Tibial nerve (tissue), 4 donors: Measurements from ENCODE around the gene ZP1. TPM values are rescaled to one million over a fixed set of nuclear protein-coding genes. Genes with fewer than 3 reads are reported as not detected.

Experiments
- DNase-seq, 2 donors: peaks; one replicate each; pipeline ENCODE4 v3.0.0-alpha.2; 2019; ENCODE audit warnings: low spot score in 2 of 2
- H3K27ac ChIP-seq, 4 donors: fragments of 200-600 bp; sonication (generic) in 3 of 4; one replicate each; pipeline ENCODE4 v1.5.1; 2017 to 2019; ENCODE audit warnings: mild to moderate bottlenecking in 1 of 4
- H3K27me3 ChIP-seq, 2 donors: fragments of 200-600 bp; sonication (generic) in 1 of 2; one replicate each; pipeline versions ENCODE4 v1.5.1 to v1.6.0; 2017 to 2019
- H3K36me3 ChIP-seq, 3 donors: fragments of 200-600 bp; sonication (generic); one replicate each; pipeline ENCODE4 v1.5.1; 2018 to 2019
- H3K4me1 ChIP-seq, 4 donors: fragments of 200-600 bp; sonication (generic) in 3 of 4; one replicate each; pipeline ENCODE4 v1.5.1; 2017 to 2019
- H3K4me3 ChIP-seq, 4 donors: fragments of 200-600 bp; sonication (generic) in 3 of 4; one replicate each; pipeline ENCODE4 v1.5.1; 2017 to 2019; ENCODE audit warnings: mild to moderate bottlenecking in 1 of 4, moderate library complexity in 1 of 4
- H3K9me3 ChIP-seq, 4 donors: fragments of 200-600 bp; sonication (generic) in 3 of 4; one replicate each; pipeline ENCODE4 v1.5.1; 2017 to 2019
- CTCF ChIP-seq, 5 experiments: fragments of 200-600 bp in 3 of 5; fragments of 450-650 bp in 2 of 5; sonication (generic) in 3 of 5; IDR thresholded peaks; one replicate each; pipeline ENCODE4 v1.5.1; 2016 to 2019; ENCODE audit warnings: antibody characterized with exemption in 5 of 5, mild to moderate bottlenecking in 3 of 5, moderate library complexity in 2 of 5
- EP300 ChIP-seq, 2 donors: sonication (generic); formaldehyde crosslinking; IDR thresholded peaks; one replicate each; pipeline ENCODE4 v1.6.1; 2017; ENCODE audit warnings: antibody characterized with exemption in 2 of 2, mild to moderate bottlenecking in 1 of 2
- POLR2A ChIP-seq, 2 donors: fragments of 450-650 bp; IDR thresholded peaks; one replicate each; pipeline ENCODE4 v1.6.1; 2017; ENCODE audit warnings: antibody characterized with exemption in 2 of 2, mild to moderate bottlenecking in 2 of 2, moderate library complexity in 2 of 2
- WGBS, 2 donors: methylation state at CpG; one replicate each; pipeline ENCODE4 v1.1.5; 2018; 5-methylcytosine and 5-hydroxymethylcytosine counted together
- total RNA-seq, 4 donors: library from RNA; depleted of rRNA; stranded (reverse); fragments of >200 nt; gene quantifications; one replicate each; pipeline ENCODE4 v1.1.0, GENCODE V29; 2016

ZP1 gene
- total RNA-seq, 4 donors from 2014 or later = not detected

- WGBS, 2 donors = 62 to 70% methylated on average over 5 of the region's 5 CpGs
- H3K27me3 ChIP-seq = peaks cover 0 to 11% of the 10 kb centered on the region in 2 donors
- TF ChIP-seq EP300 (IDR thresholded peaks at IDR 0.05) = no peak
- TF ChIP-seq CTCF (IDR thresholded peaks at IDR 0.05) = no peak
- no peak for TF ChIP-seq POLR2A (IDR thresholded peaks at IDR 0.05)
These were observed 56.0 kb downstream of the ZP1 start for GRCh38 chr11:60923326-60923725.

GRCh38 chr11:60923800-60924109 lies 56.4 kb downstream of the ZP1 start:
- Histone ChIP-seq H3K4me3 (peak overlapping the region in 1 of 4 donors; percentile 59), H3K4me1 (peaks cover 0 to 43% (median 29%) of the 10 kb centered on the region in 4 donors), H3K27me3 (peaks cover 0 to 11% of the 10 kb centered on the region in 2 donors), H3K36me3 (peaks cover 0 to 51% (median 29%) of the 10 kb centered on the region in 3 donors), H3K27ac (peak overlapping the region in 1 of 4 donors; percentile 56), H3K9me3 (no peaks in the 10 kb centered on the region)
- no peak for TF ChIP-seq POLR2A (IDR thresholded peaks at IDR 0.05)
- no peak for TF ChIP-seq CTCF (IDR thresholded peaks at IDR 0.05)
- no peak for TF ChIP-seq EP300 (IDR thresholded peaks at IDR 0.05)
- WGBS, 2 donors = 27 to 45% methylated on average over 6 of the region's 6 CpGs
- no peak for DNase-seq

More at GRCh38 chr11:60923326-60923725, 56.0 kb downstream of the ZP1 start:
- DNase-seq = no peak
- no peak overlapping the region for H3K27ac ChIP-seq
- peaks cover 0 to 47% (median 29%) of the 10 kb centered on the region in 3 donors for H3K36me3 ChIP-seq
- no peak overlapping the region for H3K4me3 ChIP-seq
- no peaks in the 10 kb centered on the region for H3K9me3 ChIP-seq
- H3K4me1 ChIP-seq = peaks cover 0 to 47% (median 31%) of the 10 kb centered on the region in 4 donors

- Histone ChIP-seq H3K36me3 (peaks cover 0 to 57% (median 29%) of the 10 kb centered on the region in 3 donors), H3K4me1 (peaks cover 0 to 37% (median 25%) of the 10 kb centered on the region in 4 donors), H3K9me3 (no peaks in the 10 kb centered on the region), H3K27me3 (peaks cover 0 to 11% of the 10 kb centered on the region in 2 donors), H3K4me3 (peak within 1 kb of the TSS; percentile 53 to 73 (median 62)), H3K27ac (peak within 1 kb of the TSS in 1 of 4 donors; percentile 56)
- DNase-seq = no peak
- WGBS, 2 donors = 1 to 2% methylated on average over 31 to 63 of the region's 69 CpGs
- peak in 1 of 2 donors; percentile 25 for TF ChIP-seq EP300 (IDR thresholded peaks at IDR 0.05)
- TF ChIP-seq POLR2A (IDR thresholded peaks at IDR 0.05) = peak in 1 of 2 donors; percentile 37
- peak in 1 of 5 experiments; percentile 25 for TF ChIP-seq CTCF (IDR thresholded peaks at IDR 0.05)
These were observed 57.0 kb downstream of the ZP1 start, which contains the start of gene TMEM132A for GRCh38 chr11:60924110-60924905. Gene TMEM132A, plus strand, starts transcription at chr11:60924460. Its CDS starts 174 bp downstream, at chr11:60924634.

Other genes with a start within 250 kb of the ZP1 start
- gene MS4A8, start 167.9 kb upstream of the ZP1 start, total RNA-seq = not detected
- not detected for gene MS4A18, start 142.8 kb upstream of the ZP1 start, total RNA-seq
- not detected for gene MS4A15, start 110.7 kb upstream of the ZP1 start, total RNA-seq
- gene MS4A10, start 82.2 kb upstream of the ZP1 start, total RNA-seq = not detected
- 10 to 100 TPM; 15.9 to 41.1 (median 27.3) TPM for gene CCDC86, start 25.4 kb upstream of the ZP1 start, total RNA-seq
- 1 to 10 TPM in 1 of 4 donors, under 1 TPM in 3; 0.20 to 2.4 (median 0.46) TPM for gene PTGDR2, start 11.6 kb upstream of the ZP1 start, total RNA-seq
- gene PRPF19, start 39.0 kb downstream of the ZP1 start, total RNA-seq = 10 to 100 TPM; 49.6 to 92.0 (median 55.5) TPM
- 100 to 1,000 TPM; 173 to 300 (median 197) TPM for gene TMEM109, start 46.6 kb downstream of the ZP1 start, total RNA-seq
- gene TMEM132A, start 56.9 kb downstream of the ZP1 start, total RNA-seq = 10 to 100 TPM; 15.9 to 41.9 (median 26.6) TPM
- 10 to 100 TPM; 32.2 to 94.4 (median 64.8) TPM for gene SLC15A3, start 84.6 kb downstream of the ZP1 start, total RNA-seq
- 1 to 10 TPM in 2 of 4 donors, under 1 TPM in 1, not detected in 1; 0.59 to 3.6 (median 2.7) TPM for gene CD6, start 104.1 kb downstream of the ZP1 start, total RNA-seq
- gene CD5, start 234.9 kb downstream of the ZP1 start, total RNA-seq = 1 to 10 TPM in 1 of 4 donors, under 1 TPM in 3; 0.20 to 1.8 (median 0.43) TPM